DOHH2 (cell line): ENCODE results near the gene DCX.

ENCODE experiments used
- H3F3A ChIP-seq: fragments of 200-600 bp; sonication (generic), shearing (Covaris generic); 2 replicates; pipeline ENCODE4 v1.6.0; 2016; ENCODE audit warnings: antibody characterized with exemption, mild to moderate bottlenecking; ENCODE audit not compliant: control insufficient read depth, insufficient read depth
- H3K27ac ChIP-seq: fragments of 200-600 bp; sonication (generic); 2 replicates; pipeline ENCODE4 v1.5.1; 2014; ENCODE audit warnings: low read depth, mild to moderate bottlenecking, low read length, moderate library complexity
- H3K27me3 ChIP-seq: fragments of 200-600 bp; sonication (generic); 2 replicates; pipeline ENCODE4 v1.6.1; 2014; ENCODE audit warnings: mild to moderate bottlenecking, low read length, mixed read lengths; ENCODE audit not compliant: control insufficient read depth
- H3K36me3 ChIP-seq: fragments of 200-600 bp; sonication (generic); 2 replicates; pipeline ENCODE4 v1.6.1; 2014; ENCODE audit warnings: mild to moderate bottlenecking, low read length, moderate library complexity, mixed read lengths; ENCODE audit not compliant: control insufficient read depth
- H3K4me1 ChIP-seq: fragments of 200-600 bp; sonication (generic); 2 replicates; pipeline ENCODE4 v1.6.1; 2014; ENCODE audit warnings: mild to moderate bottlenecking, low read length, mixed read lengths; ENCODE audit not compliant: control insufficient read depth
- H3K4me2 ChIP-seq: fragments of 200-600 bp; sonication (generic); 2 replicates; pipeline ENCODE4 v1.6.0; 2014; ENCODE audit warnings: mild to moderate bottlenecking, low read length, moderate library complexity
- H3K4me3 ChIP-seq: fragments of 200-600 bp; sonication (generic); 2 replicates; pipeline ENCODE4 v1.5.1; 2014; ENCODE audit warnings: mild to moderate bottlenecking, low read length, mixed read lengths
- H3K79me2 ChIP-seq: fragments of 200-600 bp; sonication (generic); 2 replicates; pipeline ENCODE4 v1.6.1; 2014; ENCODE audit warnings: mild to moderate bottlenecking, low read length, mixed read lengths; ENCODE audit not compliant: control insufficient read depth
- H3K9me2 ChIP-seq: fragments of 200-600 bp; sonication (generic); replicated peaks from 2 replicates; pipeline ENCODE4 v1.6.1; 2014; ENCODE audit warnings: mild to moderate bottlenecking, low read length, mixed read lengths; ENCODE audit not compliant: control insufficient read depth
- H3K9me3 ChIP-seq: fragments of 200-600 bp; sonication (generic); 2 replicates; pipeline ENCODE4 v1.6.1; 2014; ENCODE audit warnings: antibody characterized with exemption, low read length, mixed read lengths; ENCODE audit not compliant: control insufficient read depth, insufficient read depth
- H4K20me1 ChIP-seq: fragments of 200-600 bp; sonication (generic); 2 replicates; pipeline ENCODE4 v1.6.0; 2014; ENCODE audit warnings: low read depth, mild to moderate bottlenecking, antibody characterized with exemption, low read length, moderate library complexity; ENCODE audit not compliant: control insufficient read depth, insufficient read depth
- EZH2phosphoT487 ChIP-seq: fragments of 200-600 bp; sonication (generic); IDR thresholded peaks from 2 replicates; pipeline ENCODE4 v1.6.1; 2017; ENCODE audit warnings: borderline replicate concordance, mild to moderate bottlenecking, antibody characterized with exemption, low read length, moderate library complexity, mixed read lengths
- TF ChIP-seq, protein P1 (sequence below): fragments of 200-600 bp; sonication (generic); IDR thresholded peaks from one replicate; pipeline ENCODE4 v1.5.1; 2014; ENCODE audit warnings: antibody characterized with exemption, mild to moderate bottlenecking, low read depth, low read length; ENCODE audit not compliant: poor library complexity, severe bottlenecking

Gene DCX

DNA sequence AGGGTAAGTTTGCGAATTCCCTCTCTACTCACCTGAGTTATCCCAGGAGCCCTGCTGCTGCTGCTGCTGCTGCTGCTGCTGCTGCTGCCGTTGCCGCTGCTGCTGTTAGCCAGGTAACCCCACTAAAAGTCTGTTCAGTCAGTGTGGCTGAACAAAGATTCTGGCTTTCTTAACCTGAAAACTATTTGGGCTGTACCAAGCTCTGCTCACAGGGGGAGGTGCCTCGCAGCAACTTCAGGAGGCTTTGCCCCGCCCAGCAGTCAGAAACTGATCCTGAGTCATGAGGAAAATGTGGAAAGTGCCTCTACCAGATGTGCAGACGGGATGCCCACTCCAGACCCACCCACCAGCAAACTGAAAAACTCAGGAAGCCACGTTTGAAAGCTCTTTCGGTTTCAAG lies 141.7 kb downstream of the DCX start, which contains the start of gene CAPN6:
CAPN6 (minus strand) TSS at position 145 of the 400 bp plus-strand sequence. CDS start 6,547 bp downstream, outside the sequence.
- no peaks in the 10 kb centered on the region for H3K79me2 ChIP-seq
- no peak within 1 kb of the TSS for H3K27ac ChIP-seq
- no peaks in the 10 kb centered on the region for H3F3A ChIP-seq
- no peaks in the 10 kb centered on the region for H3K36me3 ChIP-seq
- no peak within 1 kb of the TSS for H3K4me2 ChIP-seq
- H3K9me2 ChIP-seq: no peaks in the 10 kb centered on the region
- TF ChIP-seq, protein P1, sequence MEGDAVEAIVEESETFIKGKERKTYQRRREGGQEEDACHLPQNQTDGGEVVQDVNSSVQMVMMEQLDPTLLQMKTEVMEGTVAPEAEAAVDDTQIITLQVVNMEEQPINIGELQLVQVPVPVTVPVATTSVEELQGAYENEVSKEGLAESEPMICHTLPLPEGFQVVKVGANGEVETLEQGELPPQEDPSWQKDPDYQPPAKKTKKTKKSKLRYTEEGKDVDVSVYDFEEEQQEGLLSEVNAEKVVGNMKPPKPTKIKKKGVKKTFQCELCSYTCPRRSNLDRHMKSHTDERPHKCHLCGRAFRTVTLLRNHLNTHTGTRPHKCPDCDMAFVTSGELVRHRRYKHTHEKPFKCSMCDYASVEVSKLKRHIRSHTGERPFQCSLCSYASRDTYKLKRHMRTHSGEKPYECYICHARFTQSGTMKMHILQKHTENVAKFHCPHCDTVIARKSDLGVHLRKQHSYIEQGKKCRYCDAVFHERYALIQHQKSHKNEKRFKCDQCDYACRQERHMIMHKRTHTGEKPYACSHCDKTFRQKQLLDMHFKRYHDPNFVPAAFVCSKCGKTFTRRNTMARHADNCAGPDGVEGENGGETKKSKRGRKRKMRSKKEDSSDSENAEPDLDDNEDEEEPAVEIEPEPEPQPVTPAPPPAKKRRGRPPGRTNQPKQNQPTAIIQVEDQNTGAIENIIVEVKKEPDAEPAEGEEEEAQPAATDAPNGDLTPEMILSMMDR: no peak
- no peak within 1 kb of the TSS for H3K4me3 ChIP-seq
- H4K20me1 ChIP-seq: no peaks in the 10 kb centered on the region
- no peaks in the 10 kb centered on the region for H3K4me1 ChIP-seq
- H3K27me3 ChIP-seq: no peaks in the 10 kb centered on the region
- no peaks in the 10 kb centered on the region for H3K9me3 ChIP-seq

DNA sequence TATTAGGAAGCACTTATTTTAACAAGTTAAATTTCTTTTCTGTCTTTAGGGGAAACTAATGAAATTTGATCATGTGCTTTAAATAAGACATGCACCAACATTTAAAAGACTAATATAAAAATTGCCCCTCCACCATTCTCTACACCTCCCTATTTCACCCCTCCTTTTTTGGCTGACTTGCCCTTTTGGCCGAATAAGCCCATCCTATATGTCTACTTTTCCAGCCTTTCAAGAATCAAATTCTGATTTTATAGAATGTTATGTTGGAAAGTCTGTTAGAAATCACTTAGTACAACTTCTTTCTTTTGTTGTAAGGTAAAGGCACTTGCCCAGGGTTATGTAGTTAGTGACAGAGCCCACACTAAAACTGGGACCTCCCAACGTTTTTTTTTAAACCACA lies 143.5 kb downstream of the DCX start:
- H3K9me3 ChIP-seq: no peaks in the 10 kb centered on the region
- H3K4me1 ChIP-seq: no peaks in the 10 kb centered on the region
- no peak overlapping the region for H3K4me2 ChIP-seq
- H3K4me3 ChIP-seq: no peak overlapping the region
- no peaks in the 10 kb centered on the region for H4K20me1 ChIP-seq
- no peaks in the 10 kb centered on the region for H3K27me3 ChIP-seq
- H3K27ac ChIP-seq: no peak overlapping the region
- H3F3A ChIP-seq: no peaks in the 10 kb centered on the region
- no peaks in the 10 kb centered on the region for H3K9me2 ChIP-seq
- no peaks in the 10 kb centered on the region for H3K36me3 ChIP-seq
- H3K79me2 ChIP-seq: no peaks in the 10 kb centered on the region
- TF ChIP-seq EZH2phosphoT487: no peak
- TF ChIP-seq, protein P1: no peak

DNA sequence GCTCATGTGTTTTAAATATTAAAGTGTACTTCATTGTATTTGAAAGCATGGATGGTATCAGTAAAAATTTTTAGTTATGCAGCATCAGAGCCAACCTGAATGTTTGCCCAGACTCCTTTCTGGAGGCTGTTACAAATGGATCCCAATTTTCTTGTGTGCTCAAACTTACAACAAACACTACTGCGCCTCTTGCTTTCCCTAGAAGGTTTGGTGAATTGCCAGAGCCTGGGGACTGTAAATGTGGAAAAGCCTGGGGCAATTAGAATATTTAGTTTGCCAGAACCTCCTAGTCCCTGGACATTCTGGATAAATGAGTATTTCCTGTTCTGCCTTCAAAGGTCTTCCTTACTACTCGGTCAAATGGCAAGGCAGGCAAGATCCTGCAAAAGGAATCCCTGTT lies 146.5 kb downstream of the DCX start:
- Histone ChIP-seq H3K36me3 (no peaks in the 10 kb centered on the region), H3K4me2 (no peak overlapping the region), H3K4me3 (no peak overlapping the region), H3K79me2 (no peaks in the 10 kb centered on the region), H4K20me1 (no peaks in the 10 kb centered on the region), H3F3A (no peaks in the 10 kb centered on the region), H3K27me3 (no peaks in the 10 kb centered on the region), H3K4me1 (no peaks in the 10 kb centered on the region), H3K9me2 (no peaks in the 10 kb centered on the region), H3K9me3 (no peaks in the 10 kb centered on the region), H3K27ac (no peak overlapping the region)
- TF ChIP-seq, protein P1: no peak
- TF ChIP-seq EZH2phosphoT487: no peak

DNA sequence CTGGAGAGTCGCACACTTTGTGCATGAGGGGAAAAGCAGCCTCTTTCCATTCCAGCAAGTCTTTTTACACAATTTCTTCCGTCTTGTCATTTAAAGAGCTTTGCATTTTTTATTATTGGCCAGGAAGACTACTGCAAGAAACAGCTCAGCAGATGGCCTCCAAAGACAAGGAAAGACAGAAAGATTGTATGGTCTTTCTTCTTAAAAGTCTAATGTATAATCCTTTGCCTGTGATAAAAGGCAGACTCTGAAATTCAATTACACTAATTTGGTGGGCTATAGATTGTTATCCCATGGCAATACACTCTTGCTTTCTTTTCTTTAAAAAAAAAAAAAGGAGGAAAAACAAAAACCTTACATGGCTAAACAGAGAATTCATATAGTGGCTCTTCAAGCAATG lies 147.6 kb downstream of the DCX start:
- Histone ChIP-seq H4K20me1 (no peaks in the 10 kb centered on the region), H3K9me2 (no peaks in the 10 kb centered on the region), H3K27me3 (no peaks in the 10 kb centered on the region), H3K36me3 (no peaks in the 10 kb centered on the region), H3K4me2 (no peak overlapping the region), H3F3A (no peaks in the 10 kb centered on the region), H3K79me2 (no peaks in the 10 kb centered on the region), H3K4me3 (no peak overlapping the region), H3K27ac (no peak overlapping the region), H3K9me3 (no peaks in the 10 kb centered on the region), H3K4me1 (no peaks in the 10 kb centered on the region)
- TF ChIP-seq, protein P1: no peak
- TF ChIP-seq EZH2phosphoT487: no peak
